GM18508 (cell line): Measurements from ENCODE around the gene ADAM12.
"Not testable (repeated sequence)": the region's sequence is repeated elsewhere in the genome, so short reads cannot be mapped to it uniquely, and the experiment has no call there.

ENCODE experiments used
- ATAC-seq: cut with Tn5 transposase; IDR thresholded peaks from one replicate; pipeline ENCODE4 v1.9.1; 2021; ENCODE audit warnings: moderate number of reproducible peaks; ENCODE audit not compliant: insufficient read depth, unreplicated experiment

Gene ADAM12

DNA sequence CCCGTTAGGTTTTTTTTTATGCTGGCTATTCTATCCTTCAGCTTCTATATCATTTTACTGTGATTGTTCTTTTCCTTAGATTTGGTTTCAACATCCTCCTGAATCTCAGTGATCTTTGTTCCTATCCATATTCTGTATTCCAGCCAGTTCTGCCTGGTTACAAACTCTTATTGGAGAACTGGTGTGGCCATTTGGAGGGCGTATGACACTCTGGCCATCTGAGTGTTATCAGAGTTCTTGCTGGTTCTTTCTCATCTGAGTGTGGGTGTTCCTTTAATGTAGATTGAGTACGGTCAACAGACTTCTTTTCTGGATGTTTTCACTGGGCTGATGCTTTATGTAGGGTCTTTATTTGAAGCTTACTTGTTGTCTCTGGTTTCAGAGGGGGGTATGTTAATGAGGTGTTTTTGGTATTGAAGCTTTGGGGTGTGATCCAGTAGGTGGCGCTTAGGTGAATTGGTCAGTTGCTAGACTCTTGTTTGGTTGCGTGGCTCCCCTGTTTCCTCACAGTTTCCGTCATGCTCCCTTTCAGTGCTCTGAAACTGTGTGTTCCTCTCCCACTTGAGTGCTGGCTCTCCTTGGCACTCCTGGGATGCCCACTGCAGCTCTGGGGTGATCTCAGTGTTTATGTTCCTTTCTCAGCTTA is 411.2 kb downstream of the ADAM12 start:
- no peak for ATAC-seq

DNA sequence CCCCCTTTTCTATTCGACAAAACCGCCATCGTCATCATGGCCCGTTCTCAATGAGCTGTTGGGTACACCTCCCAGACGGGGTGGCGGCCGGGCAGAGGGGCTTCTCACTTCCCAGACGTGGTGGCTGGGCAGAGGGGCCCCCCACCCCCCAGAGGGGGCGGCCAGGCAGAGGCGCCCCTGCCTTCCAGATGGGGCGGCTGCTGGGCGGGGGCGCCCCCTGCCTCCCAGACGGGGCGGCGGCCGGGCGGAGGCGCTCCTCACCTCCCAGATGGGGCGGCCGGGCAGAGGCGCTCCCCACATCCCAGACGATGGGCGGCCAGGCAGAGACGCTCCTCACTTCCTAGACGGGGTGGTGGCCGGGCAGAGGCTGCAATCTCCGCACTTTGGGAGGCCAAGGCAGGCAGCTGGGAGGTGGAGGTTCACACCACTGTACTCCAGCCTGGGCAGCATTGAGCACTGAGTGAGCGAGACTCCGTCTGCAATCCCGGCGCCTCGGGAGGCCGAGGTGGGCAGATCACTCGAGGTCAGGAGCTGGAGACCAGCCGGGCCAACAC is 418.1 kb downstream of the ADAM12 start:
- ATAC-seq: not testable (repeated sequence)

DNA sequence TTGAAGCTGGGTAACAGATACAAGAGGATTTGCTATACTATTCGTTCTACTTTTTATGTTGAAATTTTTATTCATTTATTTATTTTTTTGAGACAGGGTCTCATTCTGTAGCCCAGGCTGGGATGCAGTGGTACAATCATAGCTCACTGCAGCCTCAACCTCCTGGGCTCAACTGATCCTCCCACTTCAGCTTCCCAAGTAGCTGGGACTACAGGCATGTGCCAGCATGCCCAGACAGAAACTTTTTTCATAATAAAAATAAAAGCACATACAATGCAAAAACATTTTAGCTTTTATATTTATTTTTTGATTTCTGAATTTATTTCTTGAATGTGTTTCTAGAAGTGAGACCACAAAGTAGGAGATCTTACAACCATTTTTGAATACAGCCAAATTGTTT is 420.7 kb downstream of the ADAM12 start:
- ATAC-seq: no peak

DNA sequence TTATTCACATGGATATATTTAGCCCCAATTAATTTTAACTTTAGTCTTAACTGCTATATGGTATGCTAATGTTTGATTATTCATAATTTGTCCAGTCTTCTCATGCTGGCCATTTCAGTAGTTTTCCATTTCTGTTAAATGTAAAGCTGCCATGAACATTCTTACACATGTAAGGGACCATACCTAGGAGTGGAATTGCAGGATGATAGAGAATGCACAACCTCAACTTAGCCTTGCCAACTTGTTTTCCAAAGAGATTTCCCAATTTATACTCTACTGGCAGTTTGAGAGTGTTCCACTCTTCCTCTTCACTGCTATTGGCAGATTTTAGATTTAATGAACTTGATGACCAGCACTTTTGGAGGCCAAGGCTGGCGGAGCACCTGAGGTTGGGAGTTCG is 423.7 kb downstream of the ADAM12 start:
- ATAC-seq: no peak
